ENCODE results near the gene DGKB.

- TF ChIP-seq CTCF (IDR thresholded peaks at IDR 0.05) (no peak), POLR2AphosphoS5 (IDR thresholded peaks at IDR 0.05) (no peak), POLR2A (IDR thresholded peaks at IDR 0.05) (no peak)
Observed at GRCh38 chr7:14294637-14295036, 607.9 kb downstream of the DGKB start.

Measured in stomach (tissue), 4 donors.